ENCODE data around the gene ANO10.

GRCh38 chr3:43316783-43317460, 304.9 kb downstream of the ANO10 start:
- TF ChIP-seq CTCF (IDR thresholded peaks at IDR 0.05) = no peak
- TF ChIP-seq POLR2A (IDR thresholded peaks at IDR 0.05) = no peak
